ENCODE data around the gene NPAS2.
A peak's percentile ranks its signal among the peaks of the same experiment; 100 is the strongest.

Gene NPAS2

GRCh38 chr2:100903534-100904258 is 83.8 kb downstream of the NPAS2 start:
- no peak for DNase-seq (ENCODE audit: low spot score)

DNA sequence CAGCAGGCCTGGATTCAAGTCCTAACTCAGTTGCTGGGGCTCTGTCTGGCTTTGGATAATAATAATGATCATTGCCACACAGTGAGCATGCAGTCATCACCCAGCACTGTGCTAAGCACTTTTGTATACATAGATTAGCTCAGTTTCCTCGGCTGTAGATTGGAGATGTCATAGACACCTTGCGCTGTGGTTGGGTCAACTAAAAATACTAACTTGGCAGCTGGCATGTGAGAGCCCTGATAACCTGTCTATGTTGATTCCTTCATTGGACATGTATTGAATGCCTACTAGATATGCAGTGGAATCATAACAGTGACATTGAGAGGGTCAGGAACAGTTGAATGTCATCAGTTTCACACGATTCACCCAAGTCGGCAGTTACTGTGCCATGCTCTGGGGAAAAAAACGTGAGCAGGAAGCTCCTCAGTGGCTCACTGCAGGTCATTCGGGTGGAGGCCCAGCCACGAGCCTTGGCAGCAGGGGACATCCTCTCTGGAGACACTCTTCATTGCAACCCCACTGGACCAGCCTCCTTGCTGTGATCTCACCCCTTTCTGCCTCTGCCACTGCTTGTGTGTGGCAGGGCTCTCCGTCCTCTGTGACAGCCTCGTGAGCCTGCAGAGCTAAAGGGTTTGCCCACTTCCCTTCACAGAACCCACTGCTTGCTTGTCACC is 85.3 kb downstream of the NPAS2 start:
- no peak for DNase-seq (ENCODE audit: low spot score)
- FAIRE-seq = no peak

More at GRCh38 chr2:100903534-100904258, 83.8 kb downstream of the NPAS2 start:
- no peak for FAIRE-seq

GRCh38 chr2:100906131-100906530 is 86.2 kb downstream of the NPAS2 start:
- DNase-seq (ENCODE audit: low spot score) (no peak), FAIRE-seq (no peak)

- FAIRE-seq = no peak
Measured at GRCh38 chr2:100906679-100907078, 86.7 kb downstream of the NPAS2 start.

GRCh38 chr2:100907832-100908231 is 87.9 kb downstream of the NPAS2 start:
- DNase-seq (ENCODE audit: low spot score) = no peak
- no peak for FAIRE-seq

More at GRCh38 chr2:100906679-100907078, 86.7 kb downstream of the NPAS2 start:
- DNase-seq (ENCODE audit: low spot score) = no peak

GRCh38 chr2:100909534-100910081 is 89.7 kb downstream of the NPAS2 start:
- no peak for DNase-seq (ENCODE audit: low spot score)

DNA sequence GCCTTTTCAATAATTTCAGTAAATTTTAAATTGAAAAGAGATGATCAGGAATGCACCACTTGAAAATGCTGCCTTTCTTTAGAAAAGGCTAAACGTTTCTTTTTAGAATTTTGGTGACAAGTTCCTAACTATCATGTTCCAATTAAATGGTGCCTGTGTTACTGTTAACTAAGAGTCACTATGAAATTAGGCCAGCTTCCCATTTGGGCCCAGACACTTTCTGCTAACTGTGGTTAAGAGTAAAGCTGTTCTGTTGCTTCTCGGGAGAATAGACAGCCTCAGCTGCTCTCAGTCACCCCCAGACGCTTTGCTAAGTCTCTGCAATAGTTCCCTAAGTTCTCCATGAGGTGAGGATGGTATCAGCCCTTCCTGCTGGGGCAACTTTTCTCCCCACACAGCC is 90.2 kb downstream of the NPAS2 start:
- no peak for DNase-seq (ENCODE audit: low spot score)
- no peak for FAIRE-seq

More at GRCh38 chr2:100909534-100910081, 89.7 kb downstream of the NPAS2 start:
- FAIRE-seq = no peak

- FAIRE-seq (no peak), DNase-seq (ENCODE audit: low spot score) (no peak)
Measured at GRCh38 chr2:100919316-100919715, 99.4 kb downstream of the NPAS2 start.

- DNase-seq (ENCODE audit: low spot score) = no peak
- no peak for FAIRE-seq
Measured at GRCh38 chr2:100921685-100922161, 101.8 kb downstream of the NPAS2 start.

DNA sequence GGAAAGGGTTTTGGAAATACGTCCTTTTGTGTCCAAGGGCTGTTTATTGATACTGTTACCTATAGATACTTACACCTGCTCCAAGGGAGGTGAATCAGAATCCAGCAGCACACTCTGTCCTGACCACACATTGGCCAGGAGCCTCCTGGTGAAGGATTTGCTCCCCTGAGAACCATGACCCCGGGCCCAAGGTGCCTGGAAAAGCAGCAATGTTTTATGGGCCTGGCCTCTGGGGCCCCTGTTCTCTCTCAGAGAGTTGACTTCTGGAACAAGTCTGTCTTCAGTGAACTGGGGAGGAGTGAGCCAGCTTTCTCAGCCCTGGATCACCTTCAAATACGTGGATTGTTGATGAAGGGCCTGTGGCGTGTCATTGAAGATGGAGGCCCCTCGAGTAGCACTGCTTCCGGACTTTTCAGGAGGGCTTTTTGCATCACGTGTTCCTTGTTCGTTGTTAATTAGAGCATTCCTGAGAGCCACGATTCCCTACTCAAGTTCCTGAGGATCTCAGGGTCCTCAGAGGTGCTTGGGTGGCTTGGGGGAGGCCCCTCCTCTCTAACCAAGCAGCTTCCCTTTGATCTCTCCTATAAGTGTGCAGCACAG is 103.6 kb downstream of the NPAS2 start:
- FAIRE-seq = no peak

GRCh38 chr2:100924122-100924519 is 104.2 kb downstream of the NPAS2 start:
- DNase-seq (ENCODE audit: low spot score) (no peak), FAIRE-seq (no peak)

More for the DNA sequence above, 103.6 kb downstream of the NPAS2 start:
- DNase-seq (ENCODE audit: low spot score) = no peak

- FAIRE-seq (peak; percentile 53), DNase-seq (ENCODE audit: low spot score) (peak; percentile 52)
Measured at GRCh38 chr2:100924520-100925451, 104.8 kb downstream of the NPAS2 start.

DNA sequence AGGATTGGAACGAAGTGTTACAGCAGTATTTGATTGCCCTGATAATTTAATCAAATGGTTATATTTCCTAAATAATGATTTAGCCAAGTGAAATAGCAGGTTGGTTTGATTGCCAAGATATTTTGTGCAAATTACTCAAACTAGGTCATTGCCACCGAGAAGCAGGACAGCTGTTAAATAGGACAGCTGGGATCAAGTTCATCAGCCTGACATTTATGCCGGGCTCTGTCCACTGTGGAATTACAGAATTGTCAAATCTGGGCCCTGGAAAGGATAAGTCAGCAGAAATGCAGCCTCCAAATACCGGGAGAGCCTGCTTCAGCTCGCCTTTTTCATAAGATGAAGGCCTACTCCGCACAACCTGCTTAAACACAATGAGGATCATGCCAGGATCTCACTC is 108.3 kb downstream of the NPAS2 start:
- DNase-seq (ENCODE audit: low spot score) (no peak), FAIRE-seq (no peak)

DNA sequence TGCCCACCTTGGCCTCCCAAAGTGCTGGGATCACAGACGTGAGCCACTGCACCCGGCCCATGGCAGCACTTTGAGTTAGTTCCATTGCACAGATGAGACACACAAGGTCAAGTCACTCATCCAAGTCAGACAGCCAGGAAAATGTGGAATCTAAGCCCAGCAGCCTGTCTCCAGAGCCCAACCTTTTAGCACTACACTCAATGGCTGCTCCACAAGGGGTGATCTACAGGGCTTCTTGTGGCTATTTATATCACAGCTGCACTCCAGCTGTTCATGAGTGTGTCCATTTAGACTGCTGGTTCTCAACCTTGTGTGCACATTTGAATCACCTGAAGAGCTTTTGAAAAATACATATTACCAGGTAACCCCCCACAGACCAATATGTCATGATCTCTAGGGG is 109.2 kb downstream of the NPAS2 start:
- no peak for DNase-seq (ENCODE audit: low spot score)
- no peak for FAIRE-seq

DNA sequence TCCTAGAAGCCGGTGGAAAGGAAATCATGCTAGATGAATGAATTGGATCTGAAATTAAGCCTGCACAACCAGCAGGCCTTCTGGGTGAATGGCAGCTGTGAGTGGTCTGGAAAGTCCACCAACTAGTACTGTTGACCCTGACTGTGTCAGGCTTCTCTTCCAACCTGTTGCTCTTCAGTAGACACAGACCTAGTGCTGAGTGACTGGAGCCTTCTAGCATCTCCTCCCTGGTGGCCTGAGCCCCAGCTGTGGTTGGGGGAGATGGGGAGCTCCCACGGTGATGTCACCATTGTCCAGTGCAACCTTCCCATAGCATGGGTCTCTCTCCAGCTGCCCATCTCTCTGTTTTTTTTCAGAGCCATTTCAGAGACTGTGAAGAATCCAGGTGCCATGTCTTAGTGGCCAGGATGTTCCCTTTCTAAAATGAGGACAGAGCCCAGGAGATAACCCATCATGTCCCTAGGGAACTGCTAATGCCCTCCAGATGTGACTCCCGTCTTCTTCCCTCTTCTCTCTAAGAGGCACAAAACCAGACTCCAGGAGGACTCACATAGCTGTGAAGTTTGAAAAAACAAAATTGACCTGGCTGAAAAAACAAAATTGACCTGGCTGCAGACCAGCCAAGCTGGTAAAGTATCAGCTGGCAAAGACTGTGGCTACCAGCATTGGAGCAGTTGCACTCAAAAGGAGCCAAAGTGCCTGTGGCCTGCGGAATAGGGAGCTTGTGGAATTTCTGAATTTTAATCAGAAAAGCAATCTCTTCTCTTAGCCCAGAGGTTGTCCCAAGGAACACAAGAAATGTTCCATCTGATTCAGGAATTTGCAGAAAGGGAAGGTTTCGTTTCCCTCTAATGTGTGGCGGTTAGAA is 114.8 kb downstream of the NPAS2 start:
- FAIRE-seq = no peak
- DNase-seq (ENCODE audit: low spot score) = no peak

DNA sequence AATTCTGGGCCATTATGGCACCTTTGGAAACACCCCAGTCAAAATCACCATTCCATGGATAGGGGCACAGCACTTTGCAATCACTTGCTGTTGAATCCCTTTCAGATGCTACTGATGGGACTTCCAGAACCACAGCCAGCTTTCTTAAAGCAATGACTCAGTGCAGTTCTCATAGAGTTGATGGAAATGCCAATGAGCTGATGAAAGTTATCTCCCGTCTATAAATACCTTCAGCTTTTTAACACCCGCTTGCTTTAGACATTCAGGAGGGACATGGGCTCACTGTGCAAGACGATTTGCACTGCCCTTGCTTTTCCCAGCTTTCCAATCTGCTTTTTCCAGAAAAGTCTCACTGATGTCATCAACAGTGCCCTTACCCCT is 115.4 kb downstream of the NPAS2 start:
- FAIRE-seq (no peak), DNase-seq (ENCODE audit: low spot score) (no peak)

DNA sequence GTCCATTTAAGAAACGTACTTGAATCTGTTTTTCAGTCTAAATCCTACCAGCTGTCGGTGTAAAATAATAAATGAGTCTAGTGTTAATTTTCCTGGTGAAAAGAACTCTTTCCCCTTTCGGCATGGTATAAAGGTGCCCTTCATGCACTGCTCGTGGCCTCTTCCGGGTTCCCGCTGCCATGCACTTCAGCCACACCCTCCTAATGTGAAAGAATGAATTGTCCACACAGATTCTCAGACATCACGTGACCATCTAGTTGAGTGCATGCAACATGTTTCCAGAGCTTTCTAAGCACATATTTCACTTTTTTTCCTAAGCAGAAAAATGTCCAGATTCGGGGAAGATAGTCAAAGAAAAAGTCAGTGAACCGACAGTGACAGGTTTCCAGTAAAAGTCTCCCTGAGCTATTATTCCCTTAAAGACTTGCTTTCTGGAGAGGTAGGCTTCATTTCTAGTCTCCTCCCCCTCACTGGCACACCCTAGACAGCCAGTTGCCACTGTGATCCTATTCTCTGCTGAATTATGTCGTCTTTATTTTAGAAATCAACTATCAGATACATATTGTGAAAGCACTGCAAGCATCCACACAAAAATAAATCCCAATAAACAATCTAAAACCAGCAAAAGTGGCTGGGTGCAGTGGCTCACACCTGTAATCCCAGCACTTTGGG is 116.3 kb downstream of the NPAS2 start:
- DNase-seq (ENCODE audit: low spot score) (no peak), FAIRE-seq (no peak)

- DNase-seq (ENCODE audit: low spot score) (no peak), FAIRE-seq (no peak)
Measured at GRCh38 chr2:100936972-100937542, 117.1 kb downstream of the NPAS2 start.
